Measurements from ENCODE around the gene PRR20G. TPM values are rescaled to one million over a fixed set of nuclear protein-coding genes. Genes with fewer than 3 reads are reported as not detected.

The PRR20G gene
- total and polyA plus RNA-seq, 7 experiments from 2014 or later: not detected

DNA sequence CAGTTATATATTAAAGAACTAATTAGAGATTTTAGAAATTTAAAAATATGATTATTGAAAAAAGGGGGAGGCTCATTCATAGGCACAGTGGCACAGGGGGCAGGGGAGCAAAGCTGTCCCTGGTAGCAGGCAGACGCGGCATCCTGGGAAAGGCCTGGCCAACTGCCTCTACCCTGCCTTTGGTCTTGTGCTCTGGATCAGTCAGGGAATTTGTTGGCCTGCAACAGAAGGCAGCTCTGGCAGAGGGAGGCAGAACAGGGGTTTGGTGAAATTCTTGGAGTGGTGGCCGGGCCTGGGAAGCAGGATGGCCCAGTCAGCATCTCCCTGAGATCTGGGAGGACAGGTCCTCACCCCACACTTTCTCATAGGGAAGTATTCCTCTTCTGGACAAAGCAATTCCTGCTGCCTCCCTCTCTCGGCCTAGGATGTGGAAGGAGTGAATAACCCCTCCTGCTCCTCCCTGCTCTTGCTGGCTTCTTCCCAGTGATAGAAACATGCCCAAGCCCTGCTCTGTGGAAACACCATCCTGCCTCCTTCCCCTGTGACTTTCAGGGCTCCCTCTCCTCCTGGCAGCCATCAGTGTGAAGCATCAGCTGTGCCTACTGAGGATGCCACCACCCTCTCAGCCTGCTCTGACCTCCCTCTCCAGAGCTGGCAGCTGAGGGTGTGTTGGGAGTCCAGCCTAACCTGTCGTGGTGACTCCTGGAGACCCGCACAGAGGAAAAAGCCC is 26.9 kb downstream of the PRR20G start:
- no peaks in the 10 kb centered on the region for H3K36me3 ChIP-seq (ENCODE audit: control insufficient read depth in 2 of 3, insufficient read depth in 3 of 3, low read length in 3 of 3)
- Mint-ChIP-seq H3K27me3 (peaks cover 0 to 34% (median 6%) of the 10 kb centered on the region in 5 donors), H3K4me3 (no peak overlapping the region), H3K36me3 (no peaks in the 10 kb centered on the region), H3K4me1 (peaks cover 0 to under 1% (median 0%) of the 10 kb centered on the region in 7 donors), H3K27ac (no peak overlapping the region), H3K9me3 (peaks cover 0 to 2% (median 0%) of the 10 kb centered on the region in 11 donors)
- ChIA-PET POLR2A (no interaction called here), CTCF (no interaction called here)
- no peaks in the 10 kb centered on the region for H3K4me1 ChIP-seq (ENCODE audit: control insufficient read depth in 2 of 2, insufficient read depth in 2 of 2, low read length in 2 of 2)
- no peak overlapping the region for H3K27ac ChIP-seq (ENCODE audit: low read depth, low read length)
- H3K9me3 ChIP-seq (ENCODE audit: control insufficient read depth in 2 of 3, low read length in 3 of 3): no peaks in the 10 kb centered on the region
- ATAC-seq (no peak), DNase-seq (no peak)
- H3K4me3 ChIP-seq (ENCODE audit: low read length): no peak overlapping the region
- intact Hi-C loops (cut with micrococcal nuclease): no loop called here
- H3K27me3 ChIP-seq (ENCODE audit: control insufficient read depth in 2 of 2, insufficient read depth in 2 of 2, low read length in 2 of 2): no peaks in the 10 kb centered on the region

DNA sequence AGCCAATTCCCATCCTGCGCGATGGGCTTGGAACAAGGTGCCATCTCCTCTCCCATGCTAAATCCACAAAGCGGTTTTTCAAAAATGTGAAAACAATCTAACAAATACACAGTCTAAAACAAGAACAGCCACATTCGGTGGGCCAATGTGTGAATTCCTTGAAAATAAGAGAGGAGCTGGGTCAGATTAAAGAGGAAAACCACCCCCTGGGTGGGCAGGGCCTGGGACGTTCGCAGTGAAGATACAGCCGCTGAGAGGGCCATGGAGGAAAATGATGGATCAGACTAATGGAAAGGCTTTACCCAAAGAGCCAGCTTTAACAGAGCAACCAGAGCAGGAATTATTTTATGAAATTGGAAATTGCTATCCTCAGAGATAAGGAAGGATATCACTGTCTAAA is 27.4 kb downstream of the PRR20G start:
- Mint-ChIP-seq H3K27me3 (peaks cover 0 to 31% (median 6%) of the 10 kb centered on the region in 5 donors), H3K9me3 (peaks cover 0 to 2% (median 0%) of the 10 kb centered on the region in 11 donors), H3K4me3 (no peak overlapping the region), H3K36me3 (no peaks in the 10 kb centered on the region), H3K27ac (no peak overlapping the region), H3K4me1 (no peaks in the 10 kb centered on the region)
- ChIA-PET POLR2A (no interaction called here), CTCF (no interaction called here)
- Histone ChIP-seq H3K9me3 (ENCODE audit: control insufficient read depth in 2 of 3, low read length in 3 of 3) (no peaks in the 10 kb centered on the region), H3K27me3 (ENCODE audit: control insufficient read depth in 2 of 2, insufficient read depth in 2 of 2, low read length in 2 of 2) (no peaks in the 10 kb centered on the region), H3K36me3 (ENCODE audit: control insufficient read depth in 2 of 3, insufficient read depth in 3 of 3, low read length in 3 of 3) (no peaks in the 10 kb centered on the region), H3K4me1 (ENCODE audit: control insufficient read depth in 2 of 2, insufficient read depth in 2 of 2, low read length in 2 of 2) (no peaks in the 10 kb centered on the region), H3K4me3 (ENCODE audit: low read length) (no peak overlapping the region), H3K27ac (ENCODE audit: low read depth, low read length) (no peak overlapping the region)
- DNase-seq (no peak), ATAC-seq (no peak)
- intact Hi-C loops (cut with micrococcal nuclease): no loop called here

DNA sequence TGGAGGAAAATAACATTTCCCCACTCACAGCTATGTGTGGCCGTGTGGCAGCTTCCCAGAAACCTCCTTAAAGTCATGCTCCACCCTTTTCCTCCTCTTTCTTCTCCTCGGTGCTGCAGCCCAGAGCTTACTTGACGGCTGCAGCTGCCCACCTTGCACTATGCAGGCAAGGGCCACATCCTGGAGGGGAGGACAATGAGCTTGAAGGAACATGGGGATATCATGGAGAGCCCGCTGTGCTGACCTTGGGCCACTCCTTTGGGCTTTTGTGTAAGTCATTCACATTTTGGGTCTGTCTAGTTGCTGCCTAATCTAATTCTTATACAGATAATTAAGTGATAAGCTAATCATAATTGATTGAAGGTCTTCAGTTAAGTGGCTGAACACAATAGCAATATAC is 28.0 kb downstream of the PRR20G start:
- POLR2A ChIA-PET: no interaction called here
- H3K27ac Mint-ChIP-seq: no peak overlapping the region

DNA sequence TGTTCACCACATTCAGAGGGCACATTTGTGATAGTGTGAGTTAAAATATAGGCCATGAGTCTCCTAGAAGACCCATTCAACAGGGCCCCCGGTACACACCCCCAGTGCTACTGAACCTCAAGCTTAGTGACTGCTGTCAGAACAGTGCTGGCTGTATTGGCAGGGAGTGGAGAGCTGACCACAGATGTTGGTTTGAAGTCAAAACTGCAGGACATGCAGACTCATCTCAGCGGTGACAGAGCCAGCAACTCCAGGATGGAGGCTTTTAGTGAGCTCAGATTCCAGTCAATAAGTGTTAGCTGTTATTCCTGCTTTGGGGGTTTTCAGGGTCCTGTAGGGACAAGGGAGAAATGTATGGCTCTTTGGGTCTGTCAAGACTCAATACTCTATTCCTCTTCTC is 29.1 kb downstream of the PRR20G start:
- ATAC-seq (no peak), DNase-seq (no peak)
- CTCF ChIA-PET: no interaction called here
- no peaks in the 10 kb centered on the region for H3K36me3 ChIP-seq (ENCODE audit: control insufficient read depth in 2 of 3, insufficient read depth in 3 of 3, low read length in 3 of 3)
- no peaks in the 10 kb centered on the region for H3K9me3 ChIP-seq (ENCODE audit: control insufficient read depth in 2 of 3, low read length in 3 of 3)
- intact Hi-C loops (cut with micrococcal nuclease): no loop called here
- H3K9me3 Mint-ChIP-seq: peaks cover 0 to 3% (median 0%) of the 10 kb centered on the region in 11 donors
- POLR2A ChIA-PET: no interaction called here
- peaks cover 0 to 16% (median 4%) of the 10 kb centered on the region in 5 donors for H3K27me3 Mint-ChIP-seq
- peaks cover 0 to 1% (median 0%) of the 10 kb centered on the region in 7 donors for H3K4me1 Mint-ChIP-seq
- no peak overlapping the region for H3K27ac ChIP-seq (ENCODE audit: low read depth, low read length)
- H3K4me1 ChIP-seq (ENCODE audit: control insufficient read depth in 2 of 2, insufficient read depth in 2 of 2, low read length in 2 of 2): no peaks in the 10 kb centered on the region
- H3K4me3 ChIP-seq (ENCODE audit: low read length): no peak overlapping the region
- no peak overlapping the region for H3K4me3 Mint-ChIP-seq
- H3K27ac Mint-ChIP-seq: no peak overlapping the region
- no peaks in the 10 kb centered on the region for H3K27me3 ChIP-seq (ENCODE audit: control insufficient read depth in 2 of 2, insufficient read depth in 2 of 2, low read length in 2 of 2)
- no peaks in the 10 kb centered on the region for H3K36me3 Mint-ChIP-seq

More for the DNA sequence above, 28.0 kb downstream of the PRR20G start:
- no peaks in the 10 kb centered on the region for H3K36me3 ChIP-seq (ENCODE audit: control insufficient read depth in 2 of 3, insufficient read depth in 3 of 3, low read length in 3 of 3)
- intact Hi-C loops (cut with micrococcal nuclease): no loop called here
- no peaks in the 10 kb centered on the region for H3K4me1 Mint-ChIP-seq
- no peak overlapping the region for H3K4me3 ChIP-seq (ENCODE audit: low read length)
- H3K4me1 ChIP-seq (ENCODE audit: control insufficient read depth in 2 of 2, insufficient read depth in 2 of 2, low read length in 2 of 2): no peaks in the 10 kb centered on the region
- H3K4me3 Mint-ChIP-seq: no peak overlapping the region
- ATAC-seq (no peak), DNase-seq (no peak)
- no peaks in the 10 kb centered on the region for H3K36me3 Mint-ChIP-seq
- H3K27me3 ChIP-seq (ENCODE audit: control insufficient read depth in 2 of 2, insufficient read depth in 2 of 2, low read length in 2 of 2): no peaks in the 10 kb centered on the region
- no peak overlapping the region for H3K27ac ChIP-seq (ENCODE audit: low read depth, low read length)
- H3K9me3 Mint-ChIP-seq: peaks cover 0 to 2% (median 0%) of the 10 kb centered on the region in 11 donors
- no peaks in the 10 kb centered on the region for H3K9me3 ChIP-seq (ENCODE audit: control insufficient read depth in 2 of 3, low read length in 3 of 3)
- CTCF ChIA-PET: no interaction called here
- H3K27me3 Mint-ChIP-seq: peaks cover 0 to 28% (median 6%) of the 10 kb centered on the region in 5 donors

DNA sequence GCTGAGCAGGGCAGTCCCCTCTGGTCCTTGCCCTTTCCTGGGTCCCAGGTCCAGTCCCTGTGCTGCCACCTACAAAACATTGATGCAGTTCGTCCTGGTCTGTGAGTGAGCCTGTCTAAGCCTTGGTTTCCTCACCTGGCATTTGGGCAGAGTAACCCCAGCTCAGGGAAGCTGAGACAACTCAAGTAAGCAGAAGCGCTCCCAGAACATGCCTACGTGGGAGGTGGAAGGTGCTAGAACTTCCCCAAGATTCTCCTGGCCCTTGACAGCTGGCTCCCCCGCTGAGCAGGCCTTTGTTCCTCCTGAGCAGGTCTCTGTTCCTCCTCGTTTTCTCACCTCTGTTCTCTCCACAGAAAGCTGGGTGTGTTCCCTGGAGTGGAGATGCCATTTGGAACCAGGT is 30.5 kb downstream of the PRR20G start:
- Histone ChIP-seq H3K9me3 (ENCODE audit: control insufficient read depth in 2 of 3, low read length in 3 of 3) (no peaks in the 10 kb centered on the region), H3K4me1 (ENCODE audit: control insufficient read depth in 2 of 2, insufficient read depth in 2 of 2, low read length in 2 of 2) (no peaks in the 10 kb centered on the region), H3K4me3 (ENCODE audit: low read length) (no peak overlapping the region), H3K27me3 (ENCODE audit: control insufficient read depth in 2 of 2, insufficient read depth in 2 of 2, low read length in 2 of 2) (no peaks in the 10 kb centered on the region), H3K27ac (ENCODE audit: low read depth, low read length) (no peak overlapping the region), H3K36me3 (ENCODE audit: control insufficient read depth in 2 of 3, insufficient read depth in 3 of 3, low read length in 3 of 3) (no peaks in the 10 kb centered on the region)
- Mint-ChIP-seq H3K27me3 (peaks cover 0 to 15% (median 4%) of the 10 kb centered on the region in 5 donors), H3K4me1 (peaks cover 0 to 1% (median 0%) of the 10 kb centered on the region in 7 donors), H3K36me3 (no peaks in the 10 kb centered on the region), H3K27ac (no peak overlapping the region), H3K9me3 (peaks cover 0 to 3% (median 0%) of the 10 kb centered on the region in 11 donors), H3K4me3 (no peak overlapping the region)
- intact Hi-C loops (cut with micrococcal nuclease): no loop called here
- ChIA-PET CTCF (no interaction called here), POLR2A (no interaction called here)
- DNase-seq (no peak), ATAC-seq (no peak)

DNA sequence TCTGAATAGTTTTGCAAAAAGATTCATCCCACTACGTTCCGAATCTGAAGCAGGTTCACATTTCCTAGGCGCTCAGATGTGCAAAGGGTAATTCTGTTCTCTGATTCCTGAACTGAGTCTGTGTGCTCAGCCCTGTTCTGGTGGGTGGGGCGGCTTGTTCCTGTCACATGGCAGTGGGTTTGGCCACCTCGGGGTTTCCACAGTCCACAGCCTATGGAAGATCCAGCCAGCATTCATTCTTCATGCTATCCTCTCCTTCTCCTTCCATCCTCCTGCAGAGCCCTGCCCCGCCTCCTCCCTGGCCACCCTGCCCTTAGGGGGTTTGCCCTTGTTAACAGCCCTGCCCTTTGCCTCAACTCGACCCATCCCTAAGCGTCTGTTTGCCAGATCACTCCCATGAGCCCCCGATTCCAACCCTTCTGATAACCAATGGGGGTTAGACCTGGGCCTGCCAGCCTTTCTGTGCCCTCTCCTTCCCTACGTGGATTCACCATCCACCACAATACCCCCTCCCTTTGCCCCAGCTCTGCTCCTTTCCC is 31.0 kb downstream of the PRR20G start:
- no peak overlapping the region for H3K27ac Mint-ChIP-seq

DNA sequence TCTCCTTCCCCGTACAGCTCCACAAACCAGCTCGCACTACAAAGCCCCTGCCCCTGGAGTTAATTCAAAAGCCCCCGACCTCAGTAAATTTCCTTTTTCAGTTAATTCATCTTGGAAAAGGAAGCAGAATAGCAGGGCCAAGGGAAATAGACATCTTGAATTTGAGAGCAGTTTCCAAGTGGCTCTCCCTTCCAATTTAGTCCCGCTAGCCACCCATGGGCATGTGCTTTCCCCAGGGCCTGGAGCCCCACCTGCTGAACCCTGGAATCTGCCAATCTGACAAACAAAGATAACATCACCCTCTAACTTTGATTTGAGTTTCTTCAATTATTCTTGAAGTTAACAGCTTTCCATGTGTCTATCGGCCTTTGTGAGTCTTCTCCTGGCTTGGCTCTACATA is 31.7 kb downstream of the PRR20G start:
- Histone ChIP-seq H3K27me3 (ENCODE audit: control insufficient read depth in 2 of 2, insufficient read depth in 2 of 2, low read length in 2 of 2) (no peaks in the 10 kb centered on the region), H3K4me3 (ENCODE audit: low read length) (no peak overlapping the region), H3K9me3 (ENCODE audit: control insufficient read depth in 2 of 3, low read length in 3 of 3) (peaks cover 0 to 4% (median 0%) of the 10 kb centered on the region in 3 experiments), H3K4me1 (ENCODE audit: control insufficient read depth in 2 of 2, insufficient read depth in 2 of 2, low read length in 2 of 2) (no peaks in the 10 kb centered on the region), H3K27ac (ENCODE audit: low read depth, low read length) (no peak overlapping the region), H3K36me3 (ENCODE audit: control insufficient read depth in 2 of 3, insufficient read depth in 3 of 3, low read length in 3 of 3) (no peaks in the 10 kb centered on the region)
- Mint-ChIP-seq H3K27me3 (peaks cover 0 to 15% (median 4%) of the 10 kb centered on the region in 5 donors), H3K9me3 (peaks cover 0 to 3% (median 0%) of the 10 kb centered on the region in 11 donors), H3K36me3 (no peaks in the 10 kb centered on the region), H3K4me3 (no peak overlapping the region), H3K27ac (no peak overlapping the region), H3K4me1 (peaks cover 0 to 1% (median 0%) of the 10 kb centered on the region in 7 donors)
- ATAC-seq (no peak), DNase-seq (no peak)
- intact Hi-C loops (cut with micrococcal nuclease): no loop called here
- ChIA-PET POLR2A (no interaction called here), CTCF (no interaction called here)

More for the DNA sequence above, 31.0 kb downstream of the PRR20G start:
- no peak for DNase-seq
- peaks cover 0 to 1% (median 0%) of the 10 kb centered on the region in 7 donors for H3K4me1 Mint-ChIP-seq
- peaks cover 0 to 15% (median 4%) of the 10 kb centered on the region in 5 donors for H3K27me3 Mint-ChIP-seq
- intact Hi-C loops (cut with micrococcal nuclease): no loop called here
- no peaks in the 10 kb centered on the region for H3K27me3 ChIP-seq (ENCODE audit: control insufficient read depth in 2 of 2, insufficient read depth in 2 of 2, low read length in 2 of 2)
- H3K4me3 ChIP-seq (ENCODE audit: low read length): no peak overlapping the region
- ChIA-PET CTCF (no interaction called here), POLR2A (no interaction called here)
- ATAC-seq: no peak
- no peaks in the 10 kb centered on the region for H3K4me1 ChIP-seq (ENCODE audit: control insufficient read depth in 2 of 2, insufficient read depth in 2 of 2, low read length in 2 of 2)
- H3K4me3 Mint-ChIP-seq: no peak overlapping the region
- H3K27ac ChIP-seq (ENCODE audit: low read depth, low read length): no peak overlapping the region
- H3K36me3 Mint-ChIP-seq: no peaks in the 10 kb centered on the region
- H3K9me3 Mint-ChIP-seq: peaks cover 0 to 3% (median 0%) of the 10 kb centered on the region in 11 donors
- peaks cover 0 to 2% (median 0%) of the 10 kb centered on the region in 3 experiments for H3K9me3 ChIP-seq (ENCODE audit: control insufficient read depth in 2 of 3, low read length in 3 of 3)
- H3K36me3 ChIP-seq (ENCODE audit: control insufficient read depth in 2 of 3, insufficient read depth in 3 of 3, low read length in 3 of 3): no peaks in the 10 kb centered on the region

All from naive thymus-derived CD4-positive, alpha-beta T cell (primary cell).